ENCODE results near the gene CUL7. TPM values are rescaled to one million over a fixed set of nuclear protein-coding genes. Genes with fewer than 3 reads are reported as not detected.
"Not testable (repeated sequence)": the region's sequence is repeated elsewhere in the genome, so short reads cannot be mapped to it uniquely, and the experiment has no call there.

The CUL7 gene
- total and polyA plus RNA-seq, 2 donors (not counting 1 experiment from before 2014, with no cell fraction given), result 17.4 to 21.4 TPM

DNA sequence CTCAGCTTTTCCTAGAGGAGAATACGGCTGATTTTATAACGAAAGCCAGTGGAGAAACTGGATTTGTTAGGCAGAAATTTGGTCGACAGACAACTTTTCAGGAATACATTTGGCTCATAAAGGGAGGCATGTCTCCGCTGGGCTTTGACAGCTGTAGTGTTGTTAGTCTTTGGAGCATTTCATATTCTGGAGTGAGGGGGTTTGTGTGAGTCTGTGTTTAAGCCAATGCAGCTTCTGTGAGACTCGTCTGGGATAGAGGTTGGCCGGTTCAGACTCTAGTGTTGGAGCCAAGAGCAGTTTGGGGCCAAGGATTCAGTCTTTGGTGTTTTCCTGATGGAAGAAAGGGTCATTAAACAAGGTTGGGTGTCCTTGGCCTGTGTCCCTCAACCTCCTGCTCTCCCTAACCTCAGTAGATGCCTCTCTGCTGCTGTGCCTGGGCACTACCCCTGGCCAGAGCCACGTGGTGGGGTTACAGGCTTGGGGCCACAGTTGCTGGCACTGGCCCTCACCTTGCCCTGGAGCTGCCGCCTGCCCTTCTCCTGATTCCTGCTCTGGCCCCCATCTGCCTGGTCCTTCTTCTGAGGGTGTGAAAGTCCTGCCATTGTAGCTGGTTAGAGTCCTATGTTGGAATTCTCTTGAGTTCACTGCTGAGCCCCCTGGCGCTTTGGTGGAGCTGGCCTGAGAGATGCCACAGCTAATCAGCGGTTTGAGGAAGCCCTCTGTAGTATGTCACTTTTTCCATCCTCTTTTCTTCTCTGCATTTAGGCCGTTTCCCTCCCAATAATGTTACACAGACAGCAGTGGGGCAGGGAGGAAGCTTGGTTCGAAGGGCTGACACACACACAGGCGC, 29.4 kb upstream of the CUL7 start:
- Histone ChIP-seq H3K79me2 (ENCODE audit: control insufficient read depth, insufficient read depth, low read length) (no peaks in the 10 kb centered on the region), H3K9ac (ENCODE audit: low read length) (no peak overlapping the region), H3K36me3 (replicated peaks in 1 of 2; ENCODE audit: control extremely low read depth in 1 of 2, control insufficient read depth in 1 of 2, extremely low read depth in 1 of 2, insufficient read depth in 2 of 2, low read length in 1 of 2) (no peaks in the 10 kb centered on the region), H2AFZ (ENCODE audit: insufficient read depth, low read depth, low read length, poor library complexity, severe bottlenecking) (no peak overlapping the region), H3K27me3 (replicated peaks in 1 of 4; ENCODE audit: control extremely low read depth in 1 of 4, control insufficient read depth in 3 of 4, insufficient read depth in 4 of 4, low read length in 3 of 4) (peaks cover 0 to 3% (median 0%) of the 10 kb centered on the region in 4 experiments), H3K9me3 (ENCODE audit: control extremely low read depth in 1 of 3, control insufficient read depth in 2 of 3, insufficient read depth in 1 of 3, low read length in 2 of 3) (no peaks in the 10 kb centered on the region), H3K4me3 (ENCODE audit: control extremely low read depth in 1 of 5, extremely low read depth in 1 of 5, insufficient read depth in 1 of 5, low read depth in 2 of 5, low read length in 4 of 5) (no peak overlapping the region), H3K27ac (ENCODE audit: low read length in 2 of 2) (no peak overlapping the region), H3K4me2 (replicated peaks; ENCODE audit: low read depth, low read length, poor library complexity, severe bottlenecking) (no peak overlapping the region), H3K4me1 (ENCODE audit: control insufficient read depth in 2 of 2, insufficient read depth in 2 of 2, low read length in 2 of 2) (no peaks in the 10 kb centered on the region), H4K20me1 (ENCODE audit: control insufficient read depth, insufficient read depth, low read length, poor library complexity, severe bottlenecking) (no peaks in the 10 kb centered on the region)
- Mint-ChIP-seq H3K4me3 (no peak overlapping the region), H3K9me3 (ENCODE audit: insufficient read depth) (no peaks in the 10 kb centered on the region), H3K4me1 (no peaks in the 10 kb centered on the region), H3K27ac (no peak overlapping the region), H3K27me3 (peaks cover 20% of the 10 kb centered on the region)
- POLR2A ChIA-PET, result no interaction called here
- no peak for TF ChIP-seq CTCF (IDR thresholded peaks at IDR 0.05)
- intact Hi-C loops (cut with micrococcal nuclease), result no loop called here
- 85% methylated on average over 7 of the region's 13 CpGs for WGBS (ENCODE audit: insufficient coverage)
- DNase-seq (no peak), ATAC-seq (ENCODE audit: low read depth) (no peak)
- CTCF ChIA-PET, result interaction anchor here (0.6 kb wide), 1 partner anchor 173 kb away, joined by 3 read pairs; no protein-coding TSS in a partner anchor

DNA sequence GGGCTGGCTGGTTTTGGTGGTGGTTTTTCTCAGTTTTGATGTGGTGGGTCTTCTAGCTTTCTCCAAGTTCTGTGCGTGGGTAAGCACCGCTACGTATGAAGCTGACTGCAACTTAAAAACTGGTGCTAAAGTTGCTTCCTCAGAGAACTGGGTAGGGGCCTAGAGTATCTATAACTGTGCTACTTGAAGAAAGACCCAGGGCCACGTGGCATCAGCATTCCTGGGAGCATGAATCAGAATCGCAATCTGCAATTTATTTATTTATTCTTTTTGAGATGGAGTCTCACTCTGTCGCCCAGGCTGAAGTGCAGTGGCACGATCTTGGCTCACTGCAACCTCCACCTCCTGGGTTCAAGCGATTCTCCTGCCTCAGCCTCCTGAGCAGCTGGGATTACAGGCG, 28.3 kb upstream of the CUL7 start:
- H3K36me3 ChIP-seq (replicated peaks in 1 of 2; ENCODE audit: control extremely low read depth in 1 of 2, control insufficient read depth in 1 of 2, extremely low read depth in 1 of 2, insufficient read depth in 2 of 2, low read length in 1 of 2); H3K27ac Mint-ChIP-seq; H3K4me1 ChIP-seq (ENCODE audit: control insufficient read depth in 2 of 2, insufficient read depth in 2 of 2, low read length in 2 of 2); H3K79me2 ChIP-seq (ENCODE audit: control insufficient read depth, insufficient read depth, low read length); POLR2A ChIA-PET; CTCF ChIA-PET; H2AFZ ChIP-seq (ENCODE audit: insufficient read depth, low read depth, low read length, poor library complexity, severe bottlenecking); H3K9me3 Mint-ChIP-seq (ENCODE audit: insufficient read depth); H3K4me1 Mint-ChIP-seq; H3K9ac ChIP-seq (ENCODE audit: low read length); intact Hi-C loops (cut with micrococcal nuclease); H3K27ac ChIP-seq (ENCODE audit: low read length in 2 of 2); DNase-seq; H3K4me3 Mint-ChIP-seq; H3K9me3 ChIP-seq (ENCODE audit: control extremely low read depth in 1 of 3, control insufficient read depth in 2 of 3, insufficient read depth in 1 of 3, low read length in 2 of 3); H3K4me2 ChIP-seq (replicated peaks; ENCODE audit: low read depth, low read length, poor library complexity, severe bottlenecking); ATAC-seq (ENCODE audit: low read depth); H3K4me3 ChIP-seq (ENCODE audit: control extremely low read depth in 1 of 5, extremely low read depth in 1 of 5, insufficient read depth in 1 of 5, low read depth in 2 of 5, low read length in 4 of 5); H4K20me1 ChIP-seq (ENCODE audit: control insufficient read depth, insufficient read depth, low read length, poor library complexity, severe bottlenecking): not testable (repeated sequence)
- peaks cover 31% of the 10 kb centered on the region for H3K27me3 Mint-ChIP-seq
- WGBS (ENCODE audit: insufficient coverage), result 80% methylated on average over 1 of the region's 9 CpGs
- peaks cover 0 to 14% (median 5%) of the 10 kb centered on the region in 4 experiments for H3K27me3 ChIP-seq (replicated peaks in 1 of 4; ENCODE audit: control extremely low read depth in 1 of 4, control insufficient read depth in 3 of 4, insufficient read depth in 4 of 4, low read length in 3 of 4)

All from B cell (primary cell).